IgD-negative memory B cell (primary cell): ENCODE data around the gene FNDC11. TPM values are rescaled to one million over a fixed set of nuclear protein-coding genes. Genes with fewer than 3 reads are reported as not detected.

Source experiments
- H3K27ac Mint-ChIP-seq, 3 donors: one replicate each; pipeline ENCODE4 v1.8.0; 2020 to 2022; ENCODE audit warnings: mild to moderate bottlenecking in 3 of 3, mixed read lengths in 3 of 3, moderate library complexity in 1 of 3
- H3K27me3 Mint-ChIP-seq: one replicate; pipeline ENCODE4 v1.8.0; 2021; ENCODE audit warnings: mixed read lengths
- H3K36me3 Mint-ChIP-seq: one replicate; pipeline ENCODE4 v1.8.0; 2020; ENCODE audit warnings: mild to moderate bottlenecking, mixed read lengths
- H3K4me1 Mint-ChIP-seq, 3 donors: one replicate each; pipeline ENCODE4 v1.8.0; 2020 to 2022; ENCODE audit warnings: mixed read lengths in 3 of 3, mild to moderate bottlenecking in 1 of 3
- H3K4me3 Mint-ChIP-seq, 4 donors: one replicate each; pipeline ENCODE4 v1.8.0; 2020 to 2022; ENCODE audit warnings: mild to moderate bottlenecking in 4 of 4, mixed read lengths in 4 of 4, moderate library complexity in 3 of 4
- H3K9me3 Mint-ChIP-seq, 3 donors: one replicate each; pipeline ENCODE4 v1.8.0; 2020 to 2021; ENCODE audit warnings: mixed read lengths in 3 of 3, mild to moderate bottlenecking in 1 of 3
- polyA plus RNA-seq: library from polyadenylated mRNA; unstranded; fragments of 300-500 nt; fragmentation: Illumina TruSeq; gene quantifications from one replicate; pipeline ENCODE4 v1.2.3, GENCODE V29; 2021

FNDC11 gene
- polyA plus RNA-seq, 1 donor from 2014 or later: 2.5 TPM

GRCh38 chr20:63560856-63561609 lies 7.1 kb downstream of the FNDC11 start:
- Mint-ChIP-seq H3K36me3 (peaks cover 5% of the 10 kb centered on the region), H3K9me3 (no peaks in the 10 kb centered on the region), H3K4me1 (peaks cover 0 to 4% (median 3%) of the 10 kb centered on the region in 3 donors), H3K4me3 (no peak overlapping the region), H3K27ac (peak overlapping the region in 1 of 3 donors; percentile 78), H3K27me3 (no peaks in the 10 kb centered on the region)

GRCh38 chr20:63561624-63562396 lies 7.9 kb downstream of the FNDC11 start:
- Mint-ChIP-seq H3K27me3 (no peaks in the 10 kb centered on the region), H3K36me3 (peaks cover 5% of the 10 kb centered on the region), H3K4me1 (peaks cover 0 to 2% (median 0%) of the 10 kb centered on the region in 3 donors), H3K27ac (no peak overlapping the region), H3K9me3 (no peaks in the 10 kb centered on the region), H3K4me3 (no peak overlapping the region)

- H3K4me1 Mint-ChIP-seq: peaks cover 0 to 10% (median 3%) of the 10 kb centered on the region in 3 donors
- no peaks in the 10 kb centered on the region for H3K9me3 Mint-ChIP-seq
- H3K27me3 Mint-ChIP-seq: no peaks in the 10 kb centered on the region
- H3K36me3 Mint-ChIP-seq: peaks cover 5% of the 10 kb centered on the region
- H3K27ac Mint-ChIP-seq: peak overlapping the region in 1 of 3 donors; percentile 60
- peak overlapping the region in 1 of 4 donors; percentile 41 for H3K4me3 Mint-ChIP-seq
Observed at GRCh38 chr20:63562461-63563224, 8.7 kb downstream of the FNDC11 start.

GRCh38 chr20:63563225-63563935 lies 9.4 kb downstream of the FNDC11 start:
- Mint-ChIP-seq H3K4me3 (no peak overlapping the region), H3K9me3 (no peaks in the 10 kb centered on the region), H3K27me3 (no peaks in the 10 kb centered on the region), H3K4me1 (peaks cover 0 to 17% (median 9%) of the 10 kb centered on the region in 3 donors), H3K27ac (no peak overlapping the region), H3K36me3 (peaks cover 5% of the 10 kb centered on the region)

- Mint-ChIP-seq H3K36me3 (peaks cover 3% of the 10 kb centered on the region), H3K27ac (no peak overlapping the region), H3K4me1 (peaks cover 0 to 22% (median 11%) of the 10 kb centered on the region in 3 donors), H3K4me3 (peak overlapping the region in 1 of 4 donors; percentile 28), H3K27me3 (no peaks in the 10 kb centered on the region), H3K9me3 (no peaks in the 10 kb centered on the region)
Observed at GRCh38 chr20:63564036-63564810, 10.3 kb downstream of the FNDC11 start.

- no peaks in the 10 kb centered on the region for H3K27me3 Mint-ChIP-seq
- H3K36me3 Mint-ChIP-seq: peaks cover 2% of the 10 kb centered on the region
- H3K27ac Mint-ChIP-seq: no peak overlapping the region
Observed at GRCh38 chr20:63565021-63565698, 11.2 kb downstream of the FNDC11 start.

GRCh38 chr20:63565699-63566335 lies 11.9 kb downstream of the FNDC11 start:
- H3K27me3 Mint-ChIP-seq: no peaks in the 10 kb centered on the region
- no peaks in the 10 kb centered on the region for H3K9me3 Mint-ChIP-seq
- H3K27ac Mint-ChIP-seq: no peak overlapping the region
- no peak overlapping the region for H3K4me3 Mint-ChIP-seq
- no peaks in the 10 kb centered on the region for H3K36me3 Mint-ChIP-seq
- peaks cover 0 to 22% (median 11%) of the 10 kb centered on the region in 3 donors for H3K4me1 Mint-ChIP-seq

More at GRCh38 chr20:63565021-63565698, 11.2 kb downstream of the FNDC11 start:
- Mint-ChIP-seq H3K4me3 (no peak overlapping the region), H3K4me1 (peaks cover 0 to 23% (median 11%) of the 10 kb centered on the region in 3 donors), H3K9me3 (no peaks in the 10 kb centered on the region)

GRCh38 chr20:63566395-63567135 lies 12.6 kb downstream of the FNDC11 start:
- Mint-ChIP-seq H3K27ac (peak overlapping the region in 2 of 3 donors; percentile 13 to 90), H3K4me1 (peaks cover 0 to 22% (median 11%) of the 10 kb centered on the region in 3 donors), H3K9me3 (no peaks in the 10 kb centered on the region)

GRCh38 chr20:63567136-63567385 lies 13.1 kb downstream of the FNDC11 start:
- peaks cover 0 to 22% (median 11%) of the 10 kb centered on the region in 3 donors for H3K4me1 Mint-ChIP-seq
- H3K36me3 Mint-ChIP-seq: no peaks in the 10 kb centered on the region
- no peaks in the 10 kb centered on the region for H3K9me3 Mint-ChIP-seq
- peak overlapping the region in 2 of 3 donors; percentile 13 to 90 for H3K27ac Mint-ChIP-seq
- peak overlapping the region; percentile 82 to 94 (median 93) for H3K4me3 Mint-ChIP-seq
- H3K27me3 Mint-ChIP-seq: no peaks in the 10 kb centered on the region

More at GRCh38 chr20:63566395-63567135, 12.6 kb downstream of the FNDC11 start:
- Mint-ChIP-seq H3K27me3 (no peaks in the 10 kb centered on the region), H3K4me3 (peak overlapping the region; percentile 82 to 94 (median 93)), H3K36me3 (no peaks in the 10 kb centered on the region)

- Mint-ChIP-seq H3K4me3 (peak overlapping the region; percentile 82 to 94 (median 93)), H3K36me3 (no peaks in the 10 kb centered on the region), H3K4me1 (peaks cover 0 to 22% (median 11%) of the 10 kb centered on the region in 3 donors), H3K27me3 (no peaks in the 10 kb centered on the region), H3K9me3 (no peaks in the 10 kb centered on the region), H3K27ac (peak overlapping the region; percentile 16 to 90 (median 87))
Observed at GRCh38 chr20:63567386-63568169, 13.6 kb downstream of the FNDC11 start.

GRCh38 chr20:63568170-63568981 lies 14.4 kb downstream of the FNDC11 start:
- Mint-ChIP-seq H3K9me3 (no peaks in the 10 kb centered on the region), H3K36me3 (no peaks in the 10 kb centered on the region), H3K27me3 (no peaks in the 10 kb centered on the region), H3K27ac (peak overlapping the region in 2 of 3 donors; percentile 87 to 90), H3K4me1 (peaks cover 0 to 22% (median 11%) of the 10 kb centered on the region in 3 donors), H3K4me3 (peak overlapping the region; percentile 82 to 94 (median 93))
